HL-60/S4 (cell line): Measurements from ENCODE around the gene KIF1B.
"Not testable (repeated sequence)": the region's sequence is repeated elsewhere in the genome, so short reads cannot be mapped to it uniquely, and the experiment has no call there.

ENCODE experiments used
- in situ Hi-C: fragments of 300-500 bp; cut with MboI; formaldehyde crosslinking; loops from 2 replicates; pipeline ENCODE4 v1.14.3; 2022; ENCODE audit warnings: low sequenced_read_pairs

KIF1B gene

GRCh38 chr1:10193288-10193687 lies 17.1 kb upstream of the KIF1B start:
- in situ Hi-C loops, result no loop called here

- in situ Hi-C loops, result no loop called here
Measured at GRCh38 chr1:10195570-10195969, 14.8 kb upstream of the KIF1B start.

- in situ Hi-C loops, result no loop called here
Measured at GRCh38 chr1:10196976-10197375, 13.4 kb upstream of the KIF1B start.

GRCh38 chr1:10200620-10201019 lies 9.8 kb upstream of the KIF1B start:
- in situ Hi-C loops, result no loop called here

GRCh38 chr1:10204003-10204642 lies 6.2 kb upstream of the KIF1B start:
- in situ Hi-C loops, result no loop called here

- in situ Hi-C loops, result not testable (repeated sequence)
Measured at GRCh38 chr1:10205206-10205605, 5.2 kb upstream of the KIF1B start.

- in situ Hi-C loops, result no loop called here
Measured at GRCh38 chr1:10207810-10208209, 2.6 kb upstream of the KIF1B start.

- in situ Hi-C loops, result no loop called here
Measured at GRCh38 chr1:10208537-10208936, 1.8 kb upstream of the KIF1B start.

- in situ Hi-C loops, result no loop called here
Measured at GRCh38 chr1:10209590-10209904, 823 bp upstream of the KIF1B start.

GRCh38 chr1:10210841-10211804 lies 753 bp downstream of the KIF1B start:
- in situ Hi-C loops, result no loop called here

- in situ Hi-C loops, result no loop called here
Measured at GRCh38 chr1:10211805-10212410, 1.5 kb downstream of the KIF1B start.

- in situ Hi-C loops, result no loop called here
Measured at GRCh38 chr1:10212476-10212875, 2.1 kb downstream of the KIF1B start.

GRCh38 chr1:10213186-10213705 lies 2.9 kb downstream of the KIF1B start:
- in situ Hi-C loops, result no loop called here

- in situ Hi-C loops, result no loop called here
Measured at GRCh38 chr1:10216090-10216749, 5.8 kb downstream of the KIF1B start.

GRCh38 chr1:10217748-10218441 lies 7.5 kb downstream of the KIF1B start:
- in situ Hi-C loops, result no loop called here

GRCh38 chr1:10220200-10220599 lies 9.8 kb downstream of the KIF1B start:
- in situ Hi-C loops, result no loop called here

- in situ Hi-C loops, result not testable (repeated sequence)
Measured at GRCh38 chr1:10220657-10221056, 10.3 kb downstream of the KIF1B start.

GRCh38 chr1:10225573-10225972 lies 15.2 kb downstream of the KIF1B start:
- in situ Hi-C loops, result no loop called here

- in situ Hi-C loops, result no loop called here
Measured at GRCh38 chr1:10228528-10228927, 18.2 kb downstream of the KIF1B start.

GRCh38 chr1:10229903-10230302 lies 19.5 kb downstream of the KIF1B start:
- in situ Hi-C loops, result no loop called here

- in situ Hi-C loops, result no loop called here
Measured at GRCh38 chr1:10232163-10232562, 21.8 kb downstream of the KIF1B start.
